ENCODE results near the gene PERM1.
"Not testable (repeated sequence)": the region's sequence is repeated elsewhere in the genome, so short reads cannot be mapped to it uniquely, and the experiment has no call there.

Gene PERM1

GRCh38 chr1:964691-965525 is 17.0 kb downstream of the PERM1 start:
- DNase-seq = no peak

DNA sequence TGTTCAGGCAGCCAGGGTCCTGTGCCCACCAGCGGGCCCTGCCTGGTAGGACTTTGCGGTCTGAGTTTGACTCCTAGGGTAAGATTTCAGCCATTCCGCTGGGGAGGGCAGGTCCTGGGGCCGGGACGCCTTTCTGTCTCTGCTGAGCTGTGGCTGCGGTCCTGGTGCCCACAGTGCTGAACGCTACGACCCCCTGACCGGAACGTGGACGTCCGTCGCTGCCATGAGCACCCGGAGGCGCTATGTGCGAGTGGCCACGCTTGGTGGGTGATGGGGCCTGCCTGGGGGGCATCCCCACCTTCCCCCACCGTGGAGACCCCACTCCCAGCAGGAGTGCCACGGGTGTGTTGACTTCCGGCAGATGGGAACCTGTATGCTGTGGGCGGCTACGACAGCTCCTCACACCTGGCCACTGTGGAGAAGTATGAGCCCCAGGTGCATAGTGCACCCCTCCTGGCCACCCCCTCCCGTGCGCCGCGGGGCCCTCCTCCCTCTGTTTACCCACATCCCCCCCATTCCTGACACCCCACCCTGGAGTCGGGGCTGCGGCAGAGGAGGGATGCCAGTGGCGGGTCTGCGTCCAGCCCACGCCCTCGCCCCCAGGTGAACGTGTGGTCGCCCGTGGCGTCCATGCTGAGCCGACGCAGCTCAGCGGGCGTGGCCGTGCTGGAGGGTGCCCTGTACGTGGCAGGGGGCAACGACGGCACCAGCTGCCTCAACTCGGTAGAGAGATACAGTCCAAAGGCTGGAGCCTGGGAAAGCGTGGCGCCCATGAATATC is 18.0 kb downstream of the PERM1 start:
- DNase-seq = no peak

GRCh38 chr1:963301-963651 is 18.6 kb downstream of the PERM1 start:
- no peak for DNase-seq

- no peak for DNase-seq
Measured at GRCh38 chr1:962381-963300, 19.3 kb downstream of the PERM1 start.

DNA sequence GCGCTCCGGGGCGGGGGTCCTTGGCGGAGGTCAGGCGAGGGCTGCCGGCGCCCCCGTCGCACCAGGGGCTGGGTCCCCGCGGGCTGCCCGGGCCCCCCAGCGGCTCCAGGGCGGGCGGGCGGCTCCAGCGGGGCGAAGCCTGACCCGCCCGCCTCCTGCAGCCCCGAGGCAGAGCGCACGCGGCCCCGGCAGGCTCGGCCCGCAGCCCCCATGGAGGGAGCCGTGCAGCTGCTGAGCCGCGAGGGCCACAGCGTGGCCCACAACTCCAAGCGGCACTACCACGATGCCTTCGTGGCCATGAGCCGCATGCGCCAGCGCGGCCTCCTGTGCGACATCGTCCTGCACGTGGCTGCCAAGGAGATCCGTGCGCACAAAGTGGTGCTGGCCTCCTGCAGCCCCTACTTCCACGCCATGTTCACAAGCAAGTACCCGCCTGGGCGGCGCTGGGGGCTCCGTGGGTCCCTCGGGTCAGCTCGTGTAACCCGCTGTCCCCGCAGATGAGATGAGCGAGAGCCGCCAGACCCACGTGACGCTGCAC is 20.7 kb downstream of the PERM1 start:
- no peak for DNase-seq

- peak; percentile 75 for DNase-seq
Measured at GRCh38 chr1:960363-961131, 21.3 kb downstream of the PERM1 start, which contains the start of gene KLHL17. Gene KLHL17, plus strand, starts transcription at chr1:960584. Its CDS starts 110 bp downstream, at chr1:960694.

GRCh38 chr1:959731-960362 is 22.0 kb downstream of the PERM1 start:
- no peak for DNase-seq

DNA sequence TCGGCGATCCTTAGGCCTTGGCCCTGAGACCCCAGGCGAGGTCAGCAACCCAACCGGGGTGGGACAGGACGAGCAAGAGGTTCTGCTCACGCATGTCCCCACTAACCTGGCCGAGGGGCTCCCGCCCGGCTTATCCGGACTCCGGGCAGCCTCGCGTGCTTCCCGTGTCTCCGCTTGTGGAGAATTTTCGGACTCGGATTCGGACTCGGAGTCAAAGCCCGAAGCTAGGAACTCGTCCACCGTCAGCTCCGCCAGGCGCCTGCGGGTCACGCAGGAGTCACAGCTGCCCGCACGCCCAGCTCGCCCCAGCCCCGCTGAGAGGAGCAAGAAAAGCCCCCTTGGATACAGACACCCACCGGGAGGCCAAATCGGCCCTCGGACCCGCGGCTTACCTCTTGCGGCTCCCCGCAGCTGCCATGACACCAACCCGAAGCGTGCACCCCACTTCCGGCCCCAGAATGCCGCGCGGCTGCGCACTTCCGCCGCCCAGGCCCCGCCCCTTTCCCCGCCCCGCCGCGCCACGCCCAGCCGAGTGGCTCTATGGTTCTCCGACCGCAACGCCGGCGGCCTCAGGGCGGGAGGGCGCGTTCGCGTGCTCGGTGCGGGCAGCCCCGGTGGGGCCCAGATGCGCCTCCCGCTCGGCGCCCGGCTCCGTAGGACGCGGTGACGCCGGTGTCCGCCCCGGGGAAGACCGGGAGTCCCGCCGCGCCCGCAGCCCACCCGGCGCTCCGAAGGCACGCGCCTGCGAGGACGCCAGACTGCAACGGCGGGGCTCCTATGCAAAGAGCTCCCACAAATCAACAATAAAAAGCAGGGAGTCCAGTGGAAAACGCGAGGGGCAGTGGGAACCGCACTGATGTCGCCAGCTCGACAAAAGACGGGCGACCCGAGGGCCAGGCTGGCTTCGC is 22.8 kb downstream of the PERM1 start, which contains the start of gene NOC2L:
NOC2L (minus strand) TSS at position 434 of the 908 bp plus-strand sequence; CDS start at position 418, 16 bp downstream.
- peak; percentile 86 for DNase-seq

- DNase-seq = no peak
Measured at GRCh38 chr1:956636-957035, 25.3 kb downstream of the PERM1 start.

- no peak for DNase-seq
Measured at GRCh38 chr1:955474-955873, 26.4 kb downstream of the PERM1 start.

- no peak for DNase-seq
Measured at GRCh38 chr1:954927-955326, 27.0 kb downstream of the PERM1 start.

- no peak for DNase-seq
Measured at GRCh38 chr1:953524-954320, 28.2 kb downstream of the PERM1 start.

DNA sequence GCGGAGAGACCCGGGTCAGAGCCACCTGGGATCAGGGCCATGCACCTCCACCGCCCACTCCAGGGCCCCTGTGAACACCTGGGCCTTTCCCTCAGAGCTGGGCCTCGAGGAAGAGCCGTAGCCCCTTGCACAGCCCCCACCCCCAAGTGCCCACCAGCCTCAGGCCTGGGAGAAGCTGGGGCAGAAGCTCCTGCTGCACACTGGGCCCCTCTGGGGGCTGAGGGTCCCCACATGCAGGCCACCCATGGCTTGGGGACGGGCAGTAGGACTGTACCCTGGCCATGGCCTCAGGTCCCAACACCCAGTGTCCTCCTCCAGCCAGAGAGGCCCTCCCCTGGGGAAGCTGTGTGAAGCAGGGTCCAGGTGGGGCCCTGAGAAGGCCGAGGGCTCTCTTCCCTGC is 29.3 kb downstream of the PERM1 start:
- no peak for DNase-seq

- no peak for DNase-seq
Measured at GRCh38 chr1:952201-952600, 29.7 kb downstream of the PERM1 start.

- no peak for DNase-seq
Measured at GRCh38 chr1:951364-951763, 30.5 kb downstream of the PERM1 start.

- DNase-seq = no peak
Measured at GRCh38 chr1:950881-951280, 31.0 kb downstream of the PERM1 start.

- DNase-seq = no peak
Measured at GRCh38 chr1:950268-950667, 31.6 kb downstream of the PERM1 start.

DNA sequence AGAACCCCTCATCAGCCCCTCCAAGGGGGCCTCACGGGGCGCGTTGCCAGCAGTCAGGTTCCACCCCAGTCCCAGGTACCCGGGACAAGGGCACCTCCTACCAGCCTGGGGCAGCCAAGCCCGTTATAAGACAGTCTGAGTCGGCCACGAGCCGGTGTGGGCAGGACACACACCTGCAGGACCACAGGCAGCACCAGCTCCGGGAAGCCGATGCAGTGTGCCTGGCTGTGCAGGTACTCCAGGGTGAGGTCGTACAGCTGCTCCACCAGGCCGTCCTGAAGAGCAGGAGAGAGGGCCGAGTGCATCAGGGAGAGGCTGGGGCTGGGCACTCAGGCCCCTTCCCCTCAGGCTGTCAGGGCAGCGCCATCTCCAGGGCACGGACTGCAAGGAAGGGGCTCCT is 33.9 kb downstream of the PERM1 start:
- no peak for DNase-seq

DNA sequence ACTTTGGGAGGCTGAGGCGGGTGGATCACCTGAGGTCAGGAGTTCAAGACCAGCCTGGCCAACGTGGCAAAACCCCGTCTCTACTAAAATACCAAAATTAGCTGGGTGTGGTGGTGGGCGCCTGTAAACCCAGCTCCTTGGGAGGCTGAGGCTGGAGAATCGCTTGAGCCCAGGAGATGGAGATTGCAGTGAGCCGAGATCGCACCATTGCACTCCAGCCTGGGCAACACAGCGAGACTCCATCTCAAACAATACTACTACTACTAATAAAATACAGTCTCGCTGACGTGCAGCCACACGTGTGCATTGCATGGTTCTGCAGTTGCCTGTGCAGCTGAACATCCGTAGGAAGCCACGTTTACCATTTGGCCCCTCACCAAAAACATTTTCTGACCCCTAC is 35.1 kb downstream of the PERM1 start:
- not testable (repeated sequence) for DNase-seq
